NCI-H510A treated with DMSO at 0.1 percent for 48 hours (cell line): ENCODE data around the gene SPIRE2.
A peak's percentile ranks its signal among the peaks of the same experiment; 100 is the strongest.
"Not testable (repeated sequence)": the region's sequence is repeated elsewhere in the genome, so short reads cannot be mapped to it uniquely, and the experiment has no call there.

Experiments used
- DNase-seq: peaks from one replicate; lab custom pipeline; 2025; lab: John Stamatoyannopoulos, UW

SPIRE2 gene

GRCh38 chr16:89869911-89870310, 41.6 kb downstream of the SPIRE2 start:
- no peak for DNase-seq

DNA sequence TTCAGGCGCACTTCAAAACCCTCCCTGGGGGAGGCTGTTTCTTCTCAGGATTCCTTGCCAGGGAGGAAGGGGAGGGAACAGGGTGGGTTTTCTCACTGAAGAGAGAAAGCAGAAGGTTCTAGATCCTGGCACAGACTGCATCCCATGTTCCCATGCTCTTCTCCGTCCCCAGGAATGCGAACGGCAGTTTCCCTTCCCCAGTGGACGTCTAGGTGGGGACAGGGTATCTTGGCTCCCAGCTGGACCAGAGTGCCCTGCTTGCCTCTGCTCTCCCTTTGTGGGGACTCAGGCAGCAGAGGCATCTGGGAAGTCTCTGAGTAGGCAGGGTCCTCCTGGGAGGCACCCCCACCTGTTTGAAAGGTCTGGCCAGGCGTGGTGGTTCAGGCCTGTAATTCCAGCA, 42.2 kb downstream of the SPIRE2 start:
- DNase-seq = no peak

DNA sequence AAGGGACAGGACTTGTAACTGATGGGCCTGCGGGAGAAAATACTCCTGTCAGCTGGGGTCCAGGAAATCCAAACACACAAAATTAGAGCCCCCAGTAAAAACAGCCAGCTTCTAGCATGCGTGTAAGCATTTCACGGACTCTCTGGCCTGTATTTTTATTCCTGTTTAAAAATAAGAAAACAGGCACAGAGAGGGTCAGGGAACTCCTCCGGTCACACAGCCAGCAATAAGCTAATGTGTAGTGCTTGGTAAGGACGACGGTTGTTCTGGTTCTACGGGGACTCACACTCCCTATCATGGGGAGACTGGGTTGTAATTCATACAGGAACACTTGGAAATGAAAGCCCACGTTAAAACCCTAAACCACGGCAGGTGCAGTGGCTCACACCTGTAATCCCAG, 43.6 kb downstream of the SPIRE2 start:
- no peak for DNase-seq

- DNase-seq = peak; percentile 28
These were observed 45.1 kb downstream of the SPIRE2 start, which contains the start of gene TCF25 for GRCh38 chr16:89873109-89873971. Gene TCF25 (plus strand): TSS chr16:89873592. CDS start chr16:89873668, 76 bp downstream.

DNA sequence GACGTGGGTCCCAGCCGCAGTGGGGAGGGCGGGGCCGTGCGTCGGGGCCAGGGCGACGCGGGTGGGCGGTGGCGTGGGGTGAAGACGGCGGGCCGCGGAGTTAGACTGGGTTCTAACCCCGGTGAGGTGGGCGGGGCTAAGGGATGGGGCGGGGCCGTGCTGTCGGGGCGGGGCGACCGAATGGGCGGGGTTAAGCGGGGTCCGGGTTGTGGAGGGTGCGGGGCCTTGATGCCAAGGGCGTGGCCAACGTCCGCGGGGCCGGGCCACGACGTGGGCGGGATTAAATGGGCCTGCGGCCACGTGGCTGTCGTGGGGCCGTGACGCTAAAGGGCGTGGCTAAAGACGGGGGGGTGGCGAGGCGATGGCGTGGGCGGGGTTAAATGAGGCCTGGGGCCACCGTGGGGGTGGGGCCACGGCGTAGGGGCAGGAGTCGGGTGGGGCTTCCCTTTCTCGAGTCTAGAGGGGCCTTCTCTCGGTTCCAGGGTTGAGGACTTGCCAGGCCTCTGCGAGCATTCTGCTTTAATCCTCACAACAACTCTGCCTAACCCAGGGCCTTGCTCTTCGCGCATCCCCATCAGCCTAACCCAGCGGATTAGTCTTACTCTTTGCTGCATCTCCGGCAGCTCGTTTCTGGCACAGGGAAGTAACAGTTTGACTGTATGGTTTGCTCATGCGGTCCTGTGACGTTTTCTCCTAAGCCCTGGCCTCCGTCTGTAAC, 45.9 kb downstream of the SPIRE2 start:
- DNase-seq = no peak

GRCh38 chr16:89879123-89879522, 50.8 kb downstream of the SPIRE2 start:
- DNase-seq = not testable (repeated sequence)

GRCh38 chr16:89880477-89881367, 52.4 kb downstream of the SPIRE2 start:
- DNase-seq = no peak

GRCh38 chr16:89881368-89881730, 53.1 kb downstream of the SPIRE2 start:
- no peak for DNase-seq

DNA sequence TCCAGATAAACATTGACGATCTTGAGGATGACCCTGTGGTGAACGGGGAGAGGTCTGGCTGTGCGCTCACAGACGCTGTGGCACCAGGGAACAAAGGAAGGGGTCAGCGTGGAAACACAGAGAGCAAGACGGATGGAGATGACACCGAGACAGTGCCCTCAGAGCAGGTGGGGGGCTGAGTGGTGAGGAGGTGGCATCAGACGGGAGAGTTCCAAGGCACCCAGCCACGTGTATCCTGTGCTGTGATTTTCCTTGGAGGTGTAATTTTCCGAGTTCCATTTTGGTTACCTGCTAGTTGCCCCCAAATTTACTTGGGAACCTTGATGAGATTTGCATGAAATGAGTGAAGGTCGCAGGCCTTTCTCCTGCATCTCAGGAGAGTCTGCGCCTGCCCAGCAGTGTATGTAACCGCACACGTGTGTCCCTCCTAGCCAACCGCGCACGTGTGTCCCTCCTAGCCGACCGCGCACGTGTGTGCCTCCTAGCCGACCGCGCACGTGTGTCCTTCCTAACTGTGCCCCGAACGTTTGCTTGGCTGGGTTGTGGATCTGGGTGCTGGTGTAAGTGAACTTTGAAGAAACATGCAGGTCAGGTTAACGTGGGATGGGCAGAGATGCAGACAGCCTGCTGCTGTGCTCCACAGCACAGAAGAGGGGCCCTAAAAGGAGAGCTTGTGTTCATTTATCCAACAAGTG, 55.2 kb downstream of the SPIRE2 start:
- no peak for DNase-seq

DNA sequence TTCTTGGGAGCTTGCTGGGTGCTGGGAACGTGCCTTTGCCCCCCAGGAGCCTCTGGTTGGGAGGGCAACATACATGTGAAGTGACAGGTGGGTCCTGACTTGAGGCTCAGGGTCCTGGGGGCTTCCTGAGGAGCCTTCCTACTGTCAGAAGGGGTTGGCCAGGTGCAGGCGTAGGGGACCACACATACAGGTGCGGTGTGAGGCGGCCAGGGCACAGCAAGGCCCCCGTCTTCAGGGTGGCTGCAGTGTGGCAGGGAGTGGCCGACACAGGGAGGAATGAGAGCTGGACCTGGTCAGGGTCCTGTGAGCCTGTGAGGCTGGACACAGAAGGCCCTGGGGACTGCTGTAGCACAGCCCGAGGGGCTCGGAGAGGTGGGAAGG, 55.8 kb downstream of the SPIRE2 start:
- no peak for DNase-seq

DNA sequence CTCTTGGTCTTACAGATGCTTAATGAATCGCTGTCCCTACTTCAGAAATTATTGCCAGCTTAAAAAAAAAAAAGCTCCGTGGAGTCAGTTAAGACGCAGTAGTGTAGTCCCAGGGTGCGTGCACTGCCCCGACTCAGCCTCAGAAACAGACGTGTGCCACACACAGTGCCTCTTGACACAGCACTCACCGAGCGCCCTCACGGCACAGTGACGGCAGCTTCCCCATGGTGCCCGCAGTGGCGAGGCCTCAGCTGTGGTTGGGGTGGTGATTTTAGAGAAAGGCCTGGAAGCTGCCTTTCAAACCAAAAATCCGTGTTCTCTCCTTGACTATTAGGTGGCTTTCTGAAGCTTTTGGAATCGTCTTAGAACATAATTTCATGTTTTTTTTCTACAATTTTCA, 59.0 kb downstream of the SPIRE2 start:
- DNase-seq = no peak

- no peak for DNase-seq
These were observed 61.9 kb downstream of the SPIRE2 start for GRCh38 chr16:89890200-89890599.

GRCh38 chr16:89890886-89891657, 62.8 kb downstream of the SPIRE2 start:
- DNase-seq = no peak

GRCh38 chr16:89892055-89892630, 63.9 kb downstream of the SPIRE2 start:
- DNase-seq = no peak

- DNase-seq = no peak
These were observed 64.4 kb downstream of the SPIRE2 start for GRCh38 chr16:89892635-89893034.

DNA sequence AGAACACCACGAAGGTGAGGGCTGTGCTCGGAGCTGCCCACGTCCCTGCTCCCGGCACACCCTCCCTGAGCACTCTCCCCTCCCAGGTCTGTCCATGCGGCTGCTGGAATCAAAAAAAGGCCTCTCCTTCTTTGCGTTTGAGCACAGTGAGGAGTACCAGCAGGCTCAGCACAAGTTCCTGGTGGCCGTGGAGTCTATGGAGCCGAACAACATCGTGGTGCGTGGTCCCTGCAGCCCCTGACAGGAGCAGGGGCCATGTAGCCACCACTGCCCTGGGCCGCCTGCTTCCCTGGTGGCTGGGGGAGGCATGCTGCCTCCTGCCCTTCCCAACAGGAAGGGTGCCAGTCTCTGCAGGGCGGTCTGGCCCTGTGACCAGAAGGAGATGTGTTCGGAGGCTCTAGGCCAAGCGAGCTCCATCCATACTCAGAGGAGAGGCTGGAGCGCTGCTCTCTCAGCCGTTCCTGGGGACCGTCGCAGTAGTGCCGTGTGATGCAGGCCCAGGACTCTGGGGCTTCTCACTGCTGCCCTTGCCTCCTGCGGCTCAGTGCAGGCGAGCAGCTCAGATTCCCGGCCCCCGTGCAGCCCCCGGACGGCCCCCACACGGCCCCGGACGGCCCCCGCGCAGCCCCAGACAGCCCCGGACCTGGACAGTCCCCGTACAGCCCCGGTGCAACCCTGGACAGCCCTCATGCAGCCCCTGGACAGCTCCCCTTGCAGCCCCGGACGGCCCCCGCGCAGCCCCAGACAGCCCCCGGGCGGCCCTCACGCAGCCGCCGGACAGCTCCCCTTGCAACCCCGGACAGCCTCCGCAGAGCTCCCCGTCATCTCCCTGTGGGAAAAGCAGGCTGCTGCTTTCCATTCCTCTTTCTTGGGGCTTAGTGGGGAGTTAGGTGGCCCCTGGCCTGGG, 65.6 kb downstream of the SPIRE2 start:
- no peak for DNase-seq

DNA sequence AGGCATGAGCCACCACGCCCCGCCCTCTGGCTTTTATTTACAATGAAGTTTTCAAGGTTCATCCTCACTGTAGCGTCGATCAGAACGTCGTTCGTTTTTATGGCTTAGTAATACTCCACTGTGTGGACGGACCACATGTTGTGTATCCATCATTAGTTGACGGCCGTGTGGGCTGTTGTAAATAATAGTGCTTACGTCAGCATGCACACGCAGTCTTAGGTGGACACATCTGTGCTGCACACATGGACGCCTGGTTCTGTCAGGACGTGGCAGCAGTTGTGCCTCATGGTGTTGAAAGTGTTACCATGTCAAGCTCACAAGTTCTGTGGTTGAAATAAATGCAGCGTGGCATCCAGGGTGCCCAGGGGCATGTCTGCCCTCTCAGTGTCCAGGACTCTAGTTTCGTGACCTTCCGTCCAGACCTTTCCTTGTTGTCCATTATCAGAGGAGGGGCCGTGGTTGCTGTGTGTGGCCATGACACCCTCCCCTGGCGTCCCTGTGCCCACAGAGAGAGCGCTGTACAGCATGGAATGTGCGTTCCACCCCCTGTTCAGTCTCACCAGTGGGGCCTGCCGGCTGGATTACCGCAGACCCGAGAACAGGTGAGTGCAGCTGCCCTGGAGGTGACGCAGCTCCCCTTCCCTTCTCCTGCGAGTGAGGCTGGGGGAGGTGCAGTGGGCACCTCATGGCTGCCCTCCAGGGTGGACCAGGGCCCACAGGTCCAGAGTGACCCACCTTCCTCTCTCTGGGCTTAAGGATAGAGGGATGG, 67.4 kb downstream of the SPIRE2 start:
- no peak for DNase-seq

GRCh38 chr16:89897204-89897603, 68.9 kb downstream of the SPIRE2 start:
- DNase-seq = no peak
